Measurements from ENCODE around the gene ST14. TPM values are rescaled to one million over a fixed set of nuclear protein-coding genes. Genes with fewer than 3 reads are reported as not detected.

The ST14 gene
- total and polyA plus RNA-seq, 2 donors (not counting 3 experiments of a cell fraction or from before 2014, with no cell fraction given): 0.08 TPM; not detected in 1

- dilution Hi-C loops (cut with MboI; ENCODE audit: extremely low pct_ligation_motif_present, low sequenced_read_pairs) (no loop called here), intact Hi-C loops (cut with micrococcal nuclease) (no loop called here)
- TF ChIP-seq CTCF (IDR thresholded peaks at IDR 0.05; ENCODE audit: extremely low read depth in 1 of 2, insufficient read depth in 1 of 2, low read depth in 1 of 2, low read length in 2 of 2) (no peak), JUN (IDR thresholded peaks at IDR 0.05; ENCODE audit: borderline replicate concordance, insufficient read depth, insufficient read length, low read depth) (no peak), MAX (IDR thresholded peaks at IDR 0.05; ENCODE audit: insufficient read depth, insufficient read length) (no peak), POLR2AphosphoS5 (IDR thresholded peaks at IDR 0.05; ENCODE audit: insufficient read depth, low read depth, low read length) (no peak), GATA2 (IDR thresholded peaks at IDR 0.05; ENCODE audit: insufficient read depth, insufficient read length, low read depth, low read length) (no peak), FOS (IDR thresholded peaks at IDR 0.05; ENCODE audit: borderline replicate concordance, insufficient read depth, low read length) (no peak), EZH2 (IDR thresholded peaks at IDR 0.05; ENCODE audit: borderline replicate concordance, low read depth, low read length, severe bottlenecking) (no peak), POLR2A (IDR thresholded peaks at IDR 0.05; ENCODE audit: low read depth, low read length) (no peak), MYC (IDR thresholded peaks at IDR 0.05; ENCODE audit: low read depth, low read length) (no peak)
- Histone ChIP-seq H3K4me2 (ENCODE audit: insufficient read depth, low read length) (no peak overlapping the region), H3K27me3 (ENCODE audit: control insufficient read depth in 2 of 2, insufficient read depth in 2 of 2, low read length in 2 of 2) (no peaks in the 10 kb centered on the region), H3K9me1 (replicated peaks; ENCODE audit: control insufficient read depth, extremely low read depth, insufficient read depth, low read length) (no peaks in the 10 kb centered on the region), H3K27ac (ENCODE audit: insufficient read depth, low read depth, low read length) (no peak overlapping the region), H3K9ac (replicated peaks; ENCODE audit: extremely low read depth, insufficient read depth, low read length) (no peak overlapping the region), H3K79me2 (ENCODE audit: control insufficient read depth, insufficient read depth, low read length) (no peaks in the 10 kb centered on the region), H3K4me3 (replicated peaks in 1 of 3; ENCODE audit: insufficient read depth in 1 of 3, low read depth in 1 of 3, low read length in 3 of 3) (no peak overlapping the region), H2AFZ (ENCODE audit: low read depth, low read length) (no peak overlapping the region), H3K36me3 (ENCODE audit: control insufficient read depth in 2 of 2, extremely low read depth in 1 of 2, insufficient read depth in 2 of 2, low read length in 2 of 2) (no peaks in the 10 kb centered on the region), H4K20me1 (replicated peaks; ENCODE audit: control insufficient read depth, extremely low read depth, insufficient read depth, low read length) (no peaks in the 10 kb centered on the region), H3K4me1 (ENCODE audit: control insufficient read depth, extremely low read depth, insufficient read depth, low read length) (no peaks in the 10 kb centered on the region), H3K9me3 (replicated peaks; ENCODE audit: control insufficient read depth, insufficient read depth, low read length) (no peaks in the 10 kb centered on the region)
- POLR2A ChIA-PET: no interaction called here
- FAIRE-seq: no peak
- no TSS peak for BruUV-seq (replicated peaks)
- no peak for DNase-seq (ENCODE audit: low read depth, low spot score)
- CTCF ChIA-PET: no interaction called here
Measured at GRCh38 chr11:130179396-130180306, 20.1 kb downstream of the ST14 start.
